Mammary epithelial cell (primary cell): Measurements from ENCODE around the gene ELL2.

Source experiments
- CTCF ChIP-seq, 2 donors: IDR thresholded peaks in 1 of 2; conservative IDR thresholded peaks in 1 of 2; 2 replicates each; pipeline ENCODE4 v1.5.1; 2011 to 2012; ENCODE audit warnings: inconsistent platforms in 2 of 2, low read length in 2 of 2, mild to moderate bottlenecking in 2 of 2, control low read depth in 1 of 2, low read depth in 1 of 2; ENCODE audit not compliant: insufficient read depth in 1 of 2; ENCODE audit errors: extremely low read depth in 1 of 2
- EZH2 ChIP-seq: IDR thresholded peaks from 2 replicates; pipeline ENCODE4 v1.6.1; 2012; ENCODE audit warnings: low read length, inconsistent platforms, borderline replicate concordance

GRCh38 chr5:96006291-96006690 is 44.6 kb upstream of the ELL2 start:
- TF ChIP-seq EZH2 (no peak), CTCF (conservative IDR thresholded peaks at IDR 0.05 in 1 of 2, IDR thresholded peaks at IDR 0.05 in 1 of 2; ENCODE audit: extremely low read depth in 1 of 2, insufficient read depth in 1 of 2, low read depth in 1 of 2, low read length in 2 of 2) (no peak)
